22Rv1 (cell line): ENCODE data around the gene SLC2A13.
"Not testable (repeated sequence)": the region's sequence is repeated elsewhere in the genome, so short reads cannot be mapped to it uniquely, and the experiment has no call there.

Source experiments
- CTCF ChIP-seq: fragments of 450-650 bp; IDR thresholded peaks from 2 replicates; pipeline ENCODE4 v1.5.1; 2017; ENCODE audit warnings: mild to moderate bottlenecking
- ZFX ChIP-seq: fragments of 450-650 bp; IDR thresholded peaks from 2 replicates; pipeline ENCODE4 v1.6.1; 2017; ENCODE audit warnings: antibody characterized with exemption, borderline replicate concordance

DNA sequence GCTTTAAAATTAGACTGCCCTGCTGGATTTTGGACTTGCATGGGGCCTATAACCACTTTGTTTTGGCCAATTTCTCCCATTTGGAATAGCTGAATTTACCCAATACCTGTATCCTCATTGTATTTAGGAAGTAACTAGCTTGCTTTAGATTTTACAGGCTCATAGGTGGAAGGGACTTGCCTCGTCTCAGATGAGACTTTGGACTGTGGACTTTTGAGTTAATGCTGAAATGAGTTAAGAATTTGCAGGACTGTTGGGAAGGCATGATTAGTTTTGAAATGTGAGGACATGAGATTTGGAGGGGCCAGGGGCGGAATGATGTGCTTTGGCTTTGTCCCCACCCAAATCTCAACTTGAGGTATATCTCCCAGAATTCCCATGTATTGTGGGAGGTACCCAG is 320.1 kb downstream of the SLC2A13 start:
- not testable (repeated sequence) for TF ChIP-seq CTCF, ZFX
